A673 (cell line): ENCODE data around the gene DIMT1.

Experiments used
- CTCF ChIP-seq: fragments of 300-800, 200-600 bp; sonication (generic); conservative IDR thresholded peaks from 2 replicates; pipeline ENCODE4 v1.5.1; 2017; ENCODE audit warnings: low read depth, mild to moderate bottlenecking, antibody characterized with exemption, low read length, moderate library complexity, mixed read lengths
- EZH2 ChIP-seq: fragments of 200-600 bp; sonication (generic); IDR thresholded peaks from 2 replicates; pipeline ENCODE4 v1.6.1; 2017; ENCODE audit warnings: borderline replicate concordance, low read depth, mild to moderate bottlenecking, mixed read lengths, antibody characterized with exemption, low read length; ENCODE audit not compliant: poor library complexity, severe bottlenecking

GRCh38 chr5:62375627-62376026 lies 28.1 kb downstream of the DIMT1 start:
- no peak for TF ChIP-seq CTCF
- no peak for TF ChIP-seq EZH2
